Spinal cord (tissue), 10 donors: ENCODE measurements around the gene KLHDC7B. TPM values are rescaled to one million over a fixed set of nuclear protein-coding genes. Genes with fewer than 3 reads are reported as not detected.
A peak's percentile ranks its signal among the peaks of the same experiment; 100 is the strongest.

Experiments used
- DNase-seq, 6 donors: peaks; one replicate each; pipeline versions ENCODE4 v3.0.0 to v3.0.0-alpha.2; 2013 to 2015; ENCODE audit warnings: low spot score in 6 of 6, low read depth in 4 of 6
- H3K27ac ChIP-seq: one replicate; pipeline ENCODE4 v1.5.1; 2013; ENCODE audit warnings: low read depth, low read length, control low read depth
- H3K27me3 ChIP-seq: one replicate; pipeline ENCODE4 v1.6.1; 2013; ENCODE audit warnings: low read length; ENCODE audit not compliant: control insufficient read depth, insufficient read depth
- H3K36me3 ChIP-seq: one replicate; pipeline ENCODE4 v1.6.1; 2013; ENCODE audit warnings: low read length; ENCODE audit not compliant: control insufficient read depth, insufficient read depth
- H3K4me1 ChIP-seq: one replicate; pipeline ENCODE4 v1.6.1; 2013; ENCODE audit warnings: low read length; ENCODE audit not compliant: control insufficient read depth, insufficient read depth
- H3K4me3 ChIP-seq: one replicate; pipeline ENCODE4 v1.5.1; 2013; ENCODE audit warnings: low read depth, low read length, control low read depth
- H3K9me3 ChIP-seq: one replicate; pipeline ENCODE4 v1.6.1; 2013; ENCODE audit warnings: low read length; ENCODE audit not compliant: control insufficient read depth, insufficient read depth
- WGBS: methylation state at CpG from one replicate; pipeline ENCODE4 v1.1.5; 2013; ENCODE audit warnings: missing lambda C conversion rate; ENCODE audit not compliant: insufficient coverage; 5-methylcytosine and 5-hydroxymethylcytosine counted together
- polyA plus RNA-seq, 2 donors: library from polyadenylated mRNA; unstranded; fragments of 120-200 nt; gene quantifications; one replicate each; pipeline ENCODE4 v1.2.1, GENCODE V29; 2013; ENCODE audit not compliant: insufficient read length in 2 of 2
- total RNA-seq, 2 donors: library from RNA; depleted of rRNA in 1 of 2; stranded (reverse); fragments of 120-200 nt in 1 of 2; fragments of >200 nt in 1 of 2; gene quantifications; one replicate each; pipeline versions ENCODE4 v1.2.3 to v1.2.4, GENCODE V29; 2013 to 2014
- donor health status: healthy.

Gene KLHDC7B
- total and polyA plus RNA-seq, 4 donors = 0.06 to 0.22 TPM; not detected in 2

DNA sequence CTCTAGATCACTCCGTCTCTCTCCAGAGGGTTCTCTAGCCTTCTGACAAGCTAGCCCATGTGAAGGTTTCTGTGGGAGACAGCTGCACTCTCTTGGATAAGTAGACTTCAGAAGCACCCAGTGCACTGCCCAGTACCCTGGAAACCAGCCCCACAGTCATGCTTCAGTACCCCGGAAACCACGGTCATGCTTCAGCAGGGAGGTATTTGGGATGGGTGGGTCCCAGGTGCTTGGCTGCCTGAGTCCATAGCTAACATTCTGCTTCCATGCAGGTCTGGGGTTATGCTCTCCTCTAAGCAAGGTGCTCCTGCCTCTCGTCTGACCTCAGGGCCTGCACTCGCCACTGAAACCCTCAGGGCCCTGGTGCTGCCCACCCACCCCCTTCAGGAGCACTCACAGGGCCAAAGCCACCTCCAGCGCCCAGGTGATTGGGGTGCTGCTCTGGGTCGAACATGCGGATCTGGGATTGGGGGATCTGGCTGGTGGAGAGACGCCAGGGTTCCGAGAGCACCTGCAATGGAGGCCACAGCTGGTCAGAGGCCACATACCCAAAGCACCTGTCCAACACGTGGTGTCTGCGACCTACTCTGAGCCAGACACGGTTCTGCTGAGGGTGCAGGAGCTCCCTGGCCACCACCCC lies 24.3 kb downstream of the KLHDC7B start:
- no peak overlapping the region for H3K4me3 ChIP-seq
- DNase-seq = no peak
- 91% methylated on average over 13 of the region's 13 CpGs for WGBS
- peaks cover 14% of the 10 kb centered on the region for H3K4me1 ChIP-seq
- H3K27me3 ChIP-seq = no peaks in the 10 kb centered on the region
- H3K9me3 ChIP-seq = no peaks in the 10 kb centered on the region
- peaks cover 67% of the 10 kb centered on the region for H3K36me3 ChIP-seq
- no peak overlapping the region for H3K27ac ChIP-seq

DNA sequence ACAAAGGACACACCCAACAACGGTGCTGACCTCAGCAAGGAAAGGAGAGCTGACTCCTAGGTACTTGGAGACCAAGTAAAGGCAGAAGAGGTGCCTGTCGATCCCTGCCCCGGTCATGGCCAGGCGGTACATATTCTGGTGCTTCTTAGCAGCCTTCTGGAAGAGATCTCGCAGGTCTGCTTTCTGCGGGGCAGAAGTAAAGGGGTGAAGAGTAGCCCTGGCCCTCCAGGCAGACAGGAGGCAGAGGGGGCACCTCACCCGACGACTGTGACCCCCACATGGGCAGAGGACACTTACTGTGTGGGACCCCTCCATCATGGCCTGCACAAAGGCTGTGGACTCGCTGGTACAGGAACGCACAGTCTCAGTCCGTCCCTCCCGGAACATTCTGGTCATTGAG lies 25.2 kb downstream of the KLHDC7B start:
- Histone ChIP-seq H3K4me3 (no peak overlapping the region), H3K36me3 (peaks cover 73% of the 10 kb centered on the region), H3K4me1 (peaks cover 14% of the 10 kb centered on the region), H3K27me3 (no peaks in the 10 kb centered on the region), H3K9me3 (no peaks in the 10 kb centered on the region), H3K27ac (no peak overlapping the region)
- 95% methylated on average over 12 of the region's 12 CpGs for whole genome bisulfite sequencing
- no peak for DNase-seq

DNA sequence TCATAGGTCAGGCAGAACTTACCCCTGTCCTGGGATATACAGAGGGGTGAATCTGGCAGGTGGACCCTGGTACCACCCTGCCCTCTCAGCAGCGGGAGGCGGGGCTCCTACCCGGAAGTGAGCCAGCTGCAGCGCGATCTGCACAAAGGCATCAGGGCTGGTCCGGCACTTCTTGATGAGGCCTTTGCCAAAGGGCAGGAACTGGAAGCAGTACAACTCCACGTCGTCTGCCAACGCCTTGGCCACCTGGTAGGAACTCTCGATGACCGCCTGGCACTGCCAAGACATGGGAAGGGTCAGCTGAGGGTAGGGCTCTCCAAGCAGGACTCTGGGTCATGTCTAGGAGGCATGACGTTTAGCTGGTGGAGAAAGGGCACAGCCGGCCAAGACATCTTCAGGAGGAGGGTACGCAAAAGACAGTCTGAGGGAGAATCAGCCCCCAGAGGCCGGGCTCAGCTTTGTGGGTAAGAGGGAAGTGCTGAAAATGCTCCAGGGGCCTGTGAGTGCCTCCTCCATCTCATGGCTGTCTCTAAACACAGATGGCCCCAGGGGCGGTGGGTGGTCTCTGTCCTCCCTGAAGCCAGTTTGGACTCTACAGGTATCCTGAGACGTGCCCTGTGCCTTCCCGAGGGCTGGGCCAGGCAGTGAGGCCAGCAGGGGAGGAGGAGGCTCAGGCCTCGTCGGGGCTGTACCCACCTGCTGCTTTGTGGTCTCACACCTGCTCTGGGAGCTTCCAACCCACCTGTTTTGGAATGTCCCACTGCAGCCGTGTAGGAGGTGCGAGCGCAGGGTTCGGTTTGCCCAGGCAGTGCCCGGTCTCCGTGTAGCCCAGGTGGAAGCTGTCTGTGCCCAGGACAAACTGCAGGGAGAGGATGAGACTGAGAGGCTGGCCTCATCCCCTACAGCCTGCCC lies 25.8 kb downstream of the KLHDC7B start:
- WGBS = 87% methylated on average over 26 of the region's 26 CpGs
- H3K4me1 ChIP-seq = peaks cover 14% of the 10 kb centered on the region
- H3K27me3 ChIP-seq = no peaks in the 10 kb centered on the region
- H3K9me3 ChIP-seq = no peaks in the 10 kb centered on the region
- DNase-seq = no peak
- no peak overlapping the region for H3K4me3 ChIP-seq
- no peak overlapping the region for H3K27ac ChIP-seq
- peaks cover 79% of the 10 kb centered on the region for H3K36me3 ChIP-seq

DNA sequence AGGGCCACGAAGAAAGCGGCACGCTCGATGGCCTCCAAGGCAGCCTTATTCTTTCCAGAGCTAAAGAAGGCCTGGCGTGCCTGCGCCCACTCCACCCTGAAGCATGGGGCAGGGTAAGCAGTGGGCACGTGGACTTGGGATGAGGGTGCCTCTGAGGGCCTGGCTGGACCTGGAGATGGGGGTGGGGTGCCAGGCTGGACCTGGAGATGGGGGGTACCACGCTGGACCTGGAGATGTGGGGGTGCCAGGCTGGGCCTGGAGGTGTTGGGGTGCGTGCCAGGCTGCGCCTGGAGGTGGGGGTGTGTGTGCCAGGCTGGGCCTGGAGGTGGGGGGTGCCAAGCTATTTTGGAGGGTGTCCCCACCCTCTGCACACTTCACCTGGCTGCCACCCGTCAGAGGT lies 27.3 kb downstream of the KLHDC7B start:
- no peak overlapping the region for H3K4me3 ChIP-seq
- H3K36me3 ChIP-seq = peaks cover 85% of the 10 kb centered on the region
- H3K9me3 ChIP-seq = no peaks in the 10 kb centered on the region
- H3K27me3 ChIP-seq = no peaks in the 10 kb centered on the region
- DNase-seq = no peak
- 91% methylated on average over 11 of the region's 11 CpGs for WGBS
- H3K4me1 ChIP-seq = peaks cover 16% of the 10 kb centered on the region
- H3K27ac ChIP-seq = no peak overlapping the region

DNA sequence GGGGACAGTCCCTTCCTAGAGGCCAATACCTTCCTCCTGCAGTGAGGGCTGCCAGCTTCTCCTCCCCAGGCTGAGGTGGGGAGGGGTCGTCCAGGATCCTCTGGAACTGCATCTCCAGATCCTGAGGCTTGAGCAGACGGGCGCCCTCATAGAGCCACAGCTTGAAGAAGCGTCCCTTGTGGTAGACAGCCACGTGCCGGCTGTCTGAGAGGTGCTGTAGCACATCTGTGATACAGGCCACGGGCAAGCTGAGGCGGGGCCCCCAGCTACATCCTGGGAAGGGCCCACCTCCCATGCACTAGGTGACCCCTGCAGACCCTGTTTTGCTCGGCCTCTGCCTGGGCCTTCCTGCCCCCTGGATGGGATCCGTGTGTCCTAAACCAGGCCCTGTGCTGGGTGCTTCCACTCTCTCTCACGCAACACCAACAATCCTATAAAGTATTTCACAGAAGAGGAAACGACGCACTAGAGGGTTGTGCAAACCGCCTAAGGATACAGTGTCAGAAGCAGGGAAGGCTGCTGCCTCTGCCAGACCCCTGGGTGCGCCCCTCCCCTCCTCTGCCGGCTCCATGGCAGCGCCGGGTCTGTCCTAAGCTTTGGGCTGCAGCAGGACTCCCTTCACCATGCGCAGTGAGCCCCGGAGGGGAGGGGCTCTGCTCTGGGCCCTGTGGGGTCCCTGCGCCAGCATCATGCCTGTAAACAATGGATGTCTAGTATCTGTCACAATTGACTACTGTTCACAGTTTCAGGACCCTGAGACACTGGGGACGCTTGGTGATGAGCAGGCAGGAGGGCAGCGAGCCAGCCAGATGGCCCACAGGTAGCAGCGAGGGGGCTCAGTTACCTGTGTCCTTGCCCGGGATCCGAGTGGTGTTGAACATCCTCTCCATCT lies 28.0 kb downstream of the KLHDC7B start:
- Histone ChIP-seq H3K36me3 (peaks cover 85% of the 10 kb centered on the region), H3K4me1 (peaks cover 23% of the 10 kb centered on the region), H3K9me3 (no peaks in the 10 kb centered on the region), H3K4me3 (no peak overlapping the region), H3K27me3 (no peaks in the 10 kb centered on the region), H3K27ac (no peak overlapping the region)
- 81% methylated on average over 26 of the region's 26 CpGs for WGBS
- DNase-seq = no peak

DNA sequence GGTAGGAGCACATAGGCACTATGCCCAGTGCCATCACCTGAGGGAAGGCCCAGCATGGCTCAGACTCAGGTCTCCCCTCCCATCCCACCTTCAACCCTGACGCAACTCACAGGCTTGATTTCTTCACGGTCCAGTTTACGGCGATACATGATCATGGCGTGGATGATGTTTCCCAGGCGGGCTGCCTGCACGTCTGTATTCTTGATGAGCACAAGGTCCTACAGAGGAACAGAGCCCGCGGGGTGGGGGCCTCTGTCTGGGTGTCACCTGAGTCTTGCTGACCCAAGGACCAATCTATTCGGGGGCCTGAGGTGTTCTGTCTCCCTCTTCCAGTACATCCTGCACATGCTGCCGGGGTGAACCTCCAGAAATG lies 28.7 kb downstream of the KLHDC7B start:
- 90% methylated on average over 10 of the region's 11 CpGs for WGBS
- no peak overlapping the region for H3K27ac ChIP-seq
- peaks cover 85% of the 10 kb centered on the region for H3K36me3 ChIP-seq
- H3K27me3 ChIP-seq = no peaks in the 10 kb centered on the region
- peaks cover 30% of the 10 kb centered on the region for H3K4me1 ChIP-seq
- no peak overlapping the region for H3K4me3 ChIP-seq
- no peak for DNase-seq
- H3K9me3 ChIP-seq = no peaks in the 10 kb centered on the region

DNA sequence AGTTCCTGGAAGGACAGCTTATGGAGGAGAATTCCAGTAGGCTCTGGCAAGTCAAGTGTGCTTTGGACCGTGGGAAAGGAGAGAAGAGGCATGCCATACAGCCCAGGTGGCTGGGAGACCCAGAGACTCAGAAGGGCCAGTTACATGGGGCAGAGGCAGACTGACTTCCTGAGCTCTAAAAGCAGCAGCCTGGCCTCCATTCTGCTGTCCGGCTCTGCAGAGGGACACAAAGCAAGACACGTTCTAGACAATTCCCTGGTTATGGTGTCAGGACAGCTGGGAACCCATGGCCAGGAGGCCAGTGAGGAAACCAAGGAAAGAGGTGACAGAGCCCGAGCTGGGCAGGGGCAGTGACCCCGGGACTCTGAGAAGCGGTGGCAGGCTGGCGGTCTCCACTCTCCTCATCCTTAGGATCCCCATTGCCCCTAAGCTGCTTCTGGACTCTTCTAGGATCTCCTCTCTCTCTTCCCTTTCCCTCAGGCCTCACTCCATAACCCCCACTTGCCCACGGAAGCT lies 29.8 kb downstream of the KLHDC7B start:
- no peaks in the 10 kb centered on the region for H3K27me3 ChIP-seq
- H3K9me3 ChIP-seq = no peaks in the 10 kb centered on the region
- 86% methylated on average over 7 of the region's 8 CpGs for WGBS
- H3K4me3 ChIP-seq = no peak overlapping the region
- DNase-seq = no peak
- peaks cover 32% of the 10 kb centered on the region for H3K4me1 ChIP-seq
- H3K27ac ChIP-seq = no peak overlapping the region
- H3K36me3 ChIP-seq = peaks cover 84% of the 10 kb centered on the region

DNA sequence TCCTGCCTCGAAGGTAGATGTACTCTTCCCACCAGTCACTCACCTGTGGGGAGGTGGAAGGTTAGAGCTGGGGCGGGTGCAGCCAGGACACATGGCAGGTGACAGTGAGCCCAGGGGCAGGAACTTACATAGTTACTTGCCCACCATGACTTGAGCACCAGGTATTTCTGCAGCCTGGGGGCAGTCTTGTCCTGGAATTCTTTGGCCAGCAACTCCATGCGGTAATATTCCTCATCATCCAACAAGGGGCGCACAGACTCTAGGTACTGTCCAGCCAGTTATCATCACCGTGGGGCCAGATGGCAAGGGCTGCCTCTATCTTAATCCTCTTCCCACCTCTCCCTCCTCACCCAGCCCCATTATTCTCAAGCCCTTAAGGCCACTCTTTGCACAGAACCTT lies 30.4 kb downstream of the KLHDC7B start:
- Histone ChIP-seq H3K9me3 (no peaks in the 10 kb centered on the region), H3K4me1 (peaks cover 34% of the 10 kb centered on the region), H3K27ac (no peak overlapping the region), H3K27me3 (no peaks in the 10 kb centered on the region), H3K36me3 (peaks cover 83% of the 10 kb centered on the region), H3K4me3 (no peak overlapping the region)
- DNase-seq = peak in 2 of 6 donors; percentile 35 to 38
- WGBS = 24% methylated on average over 3 of the region's 5 CpGs
